Central memory CD4-positive, alpha-beta T cell (primary cell): ENCODE data around the gene PLCB1.

ENCODE experiments used
- DNase-seq: peaks from one replicate; pipeline ENCODE4 v3.0.0; 2022

Gene PLCB1

DNA sequence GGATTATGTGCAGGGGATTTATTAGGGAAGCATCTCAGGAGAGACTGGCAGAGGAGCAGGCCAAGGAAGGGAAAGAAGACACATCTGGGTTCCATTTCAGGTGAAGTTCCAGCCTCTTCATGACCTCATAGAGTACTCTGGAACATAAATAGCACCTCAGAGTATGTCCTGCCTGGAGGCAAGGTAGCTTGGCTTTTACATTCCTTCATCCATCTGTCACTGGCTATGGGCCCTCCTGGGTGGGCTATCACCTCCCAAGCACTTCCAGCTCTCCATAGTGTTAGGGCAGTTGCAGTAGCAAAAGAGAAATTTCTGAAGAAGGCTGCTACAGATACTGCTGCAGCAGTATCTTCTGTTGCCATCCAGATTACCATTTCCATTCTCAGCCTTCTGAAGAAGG is 116.0 kb downstream of the PLCB1 start:
- DNase-seq: no peak

DNA sequence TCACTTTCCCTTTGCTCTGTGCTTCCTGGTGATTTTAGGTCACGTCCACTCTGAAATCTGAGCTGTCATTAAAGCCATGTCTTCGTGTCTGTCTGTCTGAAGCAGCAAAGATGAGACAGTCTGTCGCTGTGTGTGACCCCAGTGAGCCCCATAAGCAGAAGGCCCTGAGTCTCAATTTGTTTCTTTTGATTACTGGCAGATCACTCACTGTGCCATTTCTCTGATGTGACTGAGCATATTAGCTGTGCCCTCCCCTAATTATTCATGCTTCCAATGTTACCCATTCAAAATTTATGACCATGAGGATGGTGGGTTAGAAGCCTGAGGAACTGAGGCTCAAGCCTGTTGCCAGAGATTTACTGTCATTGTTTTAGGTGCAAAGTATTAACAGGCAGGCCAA is 117.6 kb downstream of the PLCB1 start:
- no peak for DNase-seq

DNA sequence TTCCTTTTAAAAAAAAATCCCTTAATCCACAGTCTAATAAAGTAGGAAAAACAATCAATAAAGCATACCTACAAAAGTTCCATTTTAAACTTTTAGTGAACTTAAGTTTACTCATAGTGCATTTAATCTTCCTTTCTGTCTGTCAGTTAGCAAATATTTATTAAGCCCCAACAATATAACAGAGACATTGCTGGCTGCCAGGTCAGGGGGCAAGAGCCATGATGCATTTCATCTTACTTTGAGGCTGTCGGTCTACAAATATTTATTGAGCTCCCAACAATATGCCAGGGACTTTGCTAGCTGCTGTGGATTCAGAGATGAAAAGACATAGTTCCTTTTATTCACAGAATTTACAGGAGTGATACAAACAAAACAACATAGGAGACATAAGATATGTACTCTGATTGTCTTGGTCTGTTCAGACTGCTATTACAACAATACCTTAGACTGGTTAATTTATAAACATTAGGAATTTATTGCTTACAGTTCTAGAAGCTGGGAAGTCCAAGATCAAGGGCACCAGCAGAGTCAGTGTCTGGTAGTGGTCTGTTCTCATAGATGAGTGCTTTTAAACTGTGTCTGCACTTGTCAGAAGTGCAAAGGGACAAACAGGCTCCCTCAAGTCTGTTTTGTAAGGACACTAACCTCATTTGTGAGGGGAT is 118.6 kb downstream of the PLCB1 start:
- no peak for DNase-seq

DNA sequence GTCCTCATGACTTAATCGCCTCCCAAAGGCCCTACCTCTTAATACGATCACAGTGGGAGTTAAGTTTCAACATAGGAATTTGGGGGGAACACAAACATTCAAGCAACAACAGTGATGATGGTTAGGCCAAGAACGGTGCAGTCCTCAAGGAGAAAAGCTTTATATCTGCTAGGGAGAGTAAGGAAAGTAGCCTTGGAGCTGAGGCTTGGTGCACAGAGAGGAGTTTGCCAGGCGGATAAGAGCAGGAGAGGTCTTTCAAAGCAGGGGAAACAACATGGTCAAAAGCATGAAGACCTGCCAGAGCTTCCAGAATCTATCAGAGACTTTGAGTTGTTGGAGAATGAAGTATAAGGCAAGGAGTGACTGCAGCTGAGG is 119.1 kb downstream of the PLCB1 start:
- DNase-seq: no peak

DNA sequence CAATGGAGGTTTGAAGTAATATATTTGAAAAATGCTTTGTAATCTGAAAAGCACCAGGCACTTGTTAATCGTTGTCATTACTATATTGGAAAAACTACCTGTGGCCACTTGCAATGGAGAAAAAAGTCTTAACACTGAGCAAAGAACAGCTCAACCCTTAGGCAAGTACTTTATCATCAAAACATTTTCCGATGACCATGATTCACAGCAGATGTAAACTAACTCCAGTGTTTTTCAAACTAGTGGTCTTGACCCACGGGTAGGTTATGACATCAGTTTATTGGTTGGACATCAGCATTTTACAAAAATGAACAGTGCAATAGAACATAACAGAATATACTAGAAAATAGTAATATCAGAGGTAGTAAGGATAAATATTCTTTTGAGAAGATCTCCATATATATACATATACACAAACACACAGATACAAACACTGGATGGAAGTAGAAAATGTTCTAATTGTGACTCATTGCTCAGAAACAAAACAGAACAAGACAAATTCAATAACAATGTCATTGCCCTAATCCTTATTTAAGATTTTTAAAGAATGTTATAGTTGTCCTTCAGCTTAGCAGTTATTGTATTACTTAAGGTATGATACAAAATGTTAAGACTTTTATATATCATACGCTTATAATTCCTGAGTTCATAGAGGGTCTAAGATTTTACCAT is 123.0 kb downstream of the PLCB1 start:
- no peak for DNase-seq

DNA sequence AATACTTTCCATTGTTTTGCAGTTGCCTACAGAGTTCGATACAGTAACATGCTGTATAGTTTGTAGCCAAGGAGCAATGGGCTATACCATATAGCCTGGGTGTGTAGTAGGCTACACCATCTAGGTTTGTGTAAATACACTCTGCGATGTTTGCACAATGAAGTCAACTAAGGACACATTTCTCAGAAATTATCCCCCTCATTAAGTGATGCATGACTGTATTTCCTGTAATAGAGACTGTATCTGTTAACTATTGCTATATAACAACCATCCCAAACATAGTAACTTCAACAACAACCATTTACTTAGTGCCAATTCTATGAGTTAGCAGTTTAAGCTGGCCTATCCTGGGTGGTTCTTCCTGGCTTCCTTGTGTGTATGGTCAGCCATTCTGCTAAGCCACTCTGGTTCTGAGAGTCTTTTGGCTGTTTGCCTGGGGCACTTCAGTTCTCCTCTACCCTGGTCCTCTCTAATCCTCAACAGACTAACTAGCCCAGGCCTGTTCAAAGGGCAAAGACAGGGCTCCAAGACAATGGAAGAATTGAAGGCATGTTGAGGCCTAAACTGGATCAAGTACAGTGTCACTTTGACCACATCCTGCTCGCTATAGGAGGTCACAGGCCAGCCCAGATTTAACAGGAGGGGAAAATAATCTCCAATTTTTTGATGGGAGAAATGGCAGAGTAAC is 124.0 kb downstream of the PLCB1 start:
- DNase-seq: no peak

DNA sequence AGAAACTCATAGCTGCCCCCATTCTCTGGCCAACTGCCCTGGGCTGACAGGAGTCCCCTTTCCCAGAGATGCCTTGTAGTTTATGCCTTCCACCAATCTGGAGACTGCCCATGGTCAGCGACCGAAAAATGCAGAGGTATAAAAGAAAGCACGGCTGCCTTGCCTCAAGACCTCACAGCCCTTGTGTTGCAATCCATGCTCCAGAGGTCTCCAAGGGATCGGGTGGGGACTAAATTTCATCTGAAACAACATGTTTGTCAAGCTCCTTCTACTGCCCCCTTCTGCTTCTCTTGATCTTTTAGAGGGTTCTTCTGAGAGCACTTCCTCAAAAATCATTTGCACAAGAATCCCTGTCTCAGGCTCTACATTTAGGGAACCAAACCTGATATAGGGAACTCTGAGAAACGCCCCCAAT is 128.8 kb downstream of the PLCB1 start:
- DNase-seq: no peak

DNA sequence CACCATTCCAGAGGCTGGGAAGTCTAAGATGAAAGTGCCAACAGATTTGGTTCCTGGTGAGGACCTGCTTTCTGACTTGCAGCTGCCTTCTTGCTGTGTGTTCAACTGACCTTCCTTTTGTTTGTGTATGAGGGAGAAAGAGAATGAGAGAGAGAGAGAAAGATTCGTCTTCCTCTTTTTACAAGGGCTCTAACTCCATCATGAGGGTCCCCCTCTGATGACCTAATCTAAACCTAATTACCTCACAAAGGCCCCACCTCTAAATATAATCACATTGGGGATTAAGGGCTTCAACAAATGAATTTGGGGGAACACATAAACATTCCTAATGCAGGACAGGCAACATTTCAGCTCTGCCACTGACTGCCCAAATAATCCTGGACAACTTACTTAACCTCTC is 130.7 kb downstream of the PLCB1 start:
- no peak for DNase-seq

DNA sequence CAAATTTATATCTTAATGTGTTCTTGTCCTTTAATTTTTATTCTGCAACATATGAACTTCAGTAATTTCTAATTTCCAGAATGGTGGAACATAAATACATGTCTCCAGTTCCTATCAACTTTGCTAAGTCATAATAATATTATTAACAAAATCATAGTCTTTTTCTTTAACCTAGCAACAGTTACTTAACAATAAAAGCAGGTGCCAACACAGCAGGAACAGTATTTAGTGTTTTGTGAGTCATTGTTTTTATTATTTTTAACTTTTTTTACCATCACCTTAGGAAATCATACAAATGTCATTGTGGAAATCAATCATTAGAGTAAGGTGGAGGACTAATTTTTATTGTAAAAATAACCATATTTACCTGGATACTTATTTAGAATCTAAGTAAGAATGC is 133.5 kb downstream of the PLCB1 start:
- no peak for DNase-seq

DNA sequence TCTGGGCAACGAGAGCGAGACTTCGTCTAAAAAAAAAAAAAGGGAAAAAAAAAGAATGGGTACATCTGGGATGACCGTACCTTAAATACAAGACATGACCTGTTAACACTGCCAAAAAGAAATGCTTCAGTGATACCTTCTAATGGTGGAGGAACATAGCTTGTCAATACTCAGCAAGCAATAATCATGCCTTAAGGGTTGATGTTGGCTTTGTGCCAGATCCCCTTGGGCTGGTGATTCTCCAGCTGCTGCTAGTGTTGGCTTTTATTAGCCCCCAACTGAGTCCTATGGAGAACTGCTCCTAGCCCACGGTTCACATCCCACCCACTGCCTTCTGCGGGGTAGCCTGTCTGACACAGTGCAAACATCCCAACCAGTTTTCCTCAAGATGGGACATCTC is 134.9 kb downstream of the PLCB1 start:
- DNase-seq: no peak

DNA sequence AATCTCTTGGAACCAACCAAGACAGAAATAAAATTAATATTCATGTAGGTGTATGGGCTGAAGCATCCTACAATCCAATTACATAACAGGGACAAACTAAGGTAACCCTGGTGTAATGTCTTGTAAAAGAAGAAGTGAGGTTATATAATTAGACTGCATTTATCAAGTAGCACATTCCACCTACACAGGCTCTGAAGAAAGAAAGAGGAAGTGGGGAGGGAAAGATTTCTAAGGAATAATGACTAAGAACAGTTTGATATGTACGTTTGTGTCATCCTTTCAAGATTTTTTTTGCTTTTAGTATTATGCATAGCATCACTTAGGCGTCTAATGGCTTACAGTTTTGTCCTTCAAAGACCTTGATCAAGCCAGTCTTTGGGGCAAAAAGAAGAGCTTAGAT is 139.7 kb downstream of the PLCB1 start:
- no peak for DNase-seq

DNA sequence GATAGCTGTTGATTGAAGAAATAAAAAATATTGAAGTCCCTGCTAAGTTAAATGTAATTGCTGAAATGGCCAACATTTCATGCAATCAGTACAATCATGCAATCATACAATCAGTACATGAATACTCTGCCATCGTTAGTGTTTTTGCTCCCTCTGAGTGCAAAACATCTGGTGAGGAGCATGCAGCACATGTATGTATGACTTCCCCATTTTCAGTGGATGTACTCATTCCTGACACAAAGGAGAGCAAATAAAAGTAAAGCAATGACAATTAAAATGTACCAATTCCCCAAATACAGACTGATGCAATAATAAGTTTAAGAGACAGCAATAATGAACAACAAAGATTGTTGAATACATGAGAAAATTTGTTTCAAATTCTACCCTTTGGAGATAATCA is 140.7 kb downstream of the PLCB1 start:
- no peak for DNase-seq

DNA sequence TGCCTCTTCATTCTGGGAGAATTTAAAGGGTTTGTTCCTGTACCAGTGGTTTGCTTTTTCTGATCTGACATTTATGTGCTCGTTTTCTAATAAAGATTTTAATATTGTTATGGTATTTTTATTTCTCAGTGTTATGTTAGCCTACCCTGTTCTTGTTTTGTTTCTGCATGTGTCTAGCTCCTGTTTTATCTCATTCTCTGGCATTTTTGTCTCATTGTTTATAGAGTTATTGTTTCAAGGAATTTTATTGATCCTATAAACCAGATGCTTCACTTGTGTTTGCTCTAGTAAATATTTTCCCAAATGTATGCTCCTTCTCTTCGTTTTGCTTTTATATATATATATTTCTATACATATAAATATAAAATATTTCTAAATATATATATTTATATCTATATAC is 152.8 kb downstream of the PLCB1 start:
- DNase-seq: no peak

DNA sequence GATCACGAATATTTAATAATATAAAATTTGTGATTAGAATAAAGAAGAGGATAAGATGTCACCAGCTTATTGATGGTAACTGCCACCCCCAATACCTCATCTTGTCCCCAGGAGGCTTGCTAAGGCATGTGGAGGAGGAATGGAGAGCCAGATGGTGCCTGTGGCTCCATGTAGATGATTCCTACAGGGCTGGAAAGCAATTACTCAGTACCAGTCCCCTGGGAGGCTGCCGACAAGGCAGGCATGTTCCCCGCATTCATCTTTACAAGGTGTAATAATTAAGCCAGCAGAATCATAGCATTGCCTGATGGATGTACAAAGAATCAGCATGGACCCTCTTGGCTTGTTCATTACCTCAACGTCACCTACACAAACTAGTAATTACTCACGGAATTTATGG is 155.3 kb downstream of the PLCB1 start:
- DNase-seq: no peak

DNA sequence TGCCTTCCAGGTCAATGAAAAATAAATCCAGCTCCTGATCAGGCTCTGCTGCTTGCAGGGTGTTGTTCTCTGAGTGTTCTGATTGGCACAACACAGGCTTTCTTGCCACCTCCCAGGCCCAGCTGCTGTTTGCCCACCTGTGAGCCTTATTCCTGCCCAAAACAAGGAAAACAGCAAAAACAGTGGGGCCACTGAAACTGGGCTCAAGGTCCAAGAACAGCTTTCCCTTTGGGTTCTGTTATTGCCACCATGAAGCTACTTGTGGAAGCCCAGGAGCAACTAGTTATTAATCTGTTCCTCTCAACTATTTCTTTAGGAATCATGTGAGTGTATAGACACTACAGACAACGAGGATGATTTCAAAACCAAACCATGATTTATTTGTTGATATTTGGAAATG is 159.1 kb downstream of the PLCB1 start:
- no peak for DNase-seq

DNA sequence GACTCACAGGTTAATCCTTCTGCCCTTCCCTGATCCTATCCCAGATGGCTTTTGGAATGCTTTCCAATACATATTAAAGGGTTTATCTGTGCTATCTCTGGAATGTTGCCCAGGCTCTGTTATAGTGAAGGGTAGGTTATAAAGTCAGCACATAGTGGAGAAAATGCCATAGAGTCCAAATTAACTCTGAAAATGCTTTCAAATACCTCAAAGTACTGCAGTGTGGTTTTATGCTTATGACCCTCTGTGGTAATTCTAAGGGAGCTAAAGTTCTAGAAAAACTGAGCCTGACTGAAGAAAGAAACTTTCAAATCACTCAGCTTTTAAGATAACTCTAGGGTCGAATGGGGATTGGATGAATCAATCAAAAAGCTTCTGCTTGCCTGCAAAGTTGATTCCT is 159.8 kb downstream of the PLCB1 start:
- no peak for DNase-seq

DNA sequence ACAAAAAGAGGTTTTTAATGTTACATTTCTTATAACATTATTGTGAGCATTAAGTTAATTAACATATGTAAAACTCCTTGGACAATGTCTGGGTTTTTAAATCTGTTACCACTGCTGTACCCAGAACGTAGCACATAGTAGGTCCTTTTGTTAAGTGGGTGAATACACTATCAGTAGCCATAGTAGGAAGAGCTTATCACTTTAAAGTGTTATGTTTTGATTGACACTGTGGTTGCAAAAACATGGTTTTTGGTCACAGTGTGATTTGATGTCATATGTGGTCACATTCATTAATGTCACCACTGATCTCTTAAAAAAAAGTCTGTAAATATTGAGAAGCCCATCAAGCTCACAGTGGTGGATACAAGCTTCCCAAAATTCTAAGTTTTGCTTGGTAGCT is 160.7 kb downstream of the PLCB1 start:
- no peak for DNase-seq

DNA sequence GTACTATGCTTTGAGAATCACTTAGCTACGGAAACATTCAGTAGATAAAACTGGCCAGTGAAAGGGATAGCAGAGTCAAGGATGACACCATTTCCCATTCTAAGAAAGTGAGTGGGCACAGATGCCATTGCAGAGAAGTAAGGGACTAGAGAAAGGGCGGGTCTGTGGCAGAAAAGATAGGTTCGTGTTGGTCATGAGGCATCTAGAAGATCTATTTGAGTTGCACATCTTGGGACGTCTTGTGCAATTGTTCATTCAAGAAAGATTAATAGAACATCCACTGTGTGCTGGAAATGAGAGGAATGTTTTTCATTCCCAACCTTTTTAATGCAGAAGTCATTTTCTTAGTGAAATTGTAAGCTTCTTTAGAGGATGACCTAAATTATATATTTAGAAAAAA is 161.7 kb downstream of the PLCB1 start:
- no peak for DNase-seq

DNA sequence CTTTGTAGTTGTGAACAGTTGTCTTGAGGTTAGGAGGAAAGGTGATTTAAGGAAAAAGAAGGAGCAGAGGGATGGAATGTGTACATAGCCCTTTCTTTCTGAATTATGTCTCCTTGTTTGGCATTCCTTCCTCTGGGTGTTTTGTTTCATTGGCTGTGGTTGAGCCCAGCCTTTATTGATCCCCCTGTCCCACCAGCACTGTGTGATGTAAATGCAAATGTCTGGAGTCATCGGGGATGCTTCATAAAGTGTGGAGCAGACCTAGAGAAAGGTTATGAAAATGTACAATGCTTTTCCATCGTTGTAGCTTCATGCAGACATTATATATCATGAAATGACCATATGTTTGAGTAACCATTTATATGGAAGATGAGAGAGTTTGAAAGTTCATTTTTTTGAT is 164.5 kb downstream of the PLCB1 start:
- no peak for DNase-seq

DNA sequence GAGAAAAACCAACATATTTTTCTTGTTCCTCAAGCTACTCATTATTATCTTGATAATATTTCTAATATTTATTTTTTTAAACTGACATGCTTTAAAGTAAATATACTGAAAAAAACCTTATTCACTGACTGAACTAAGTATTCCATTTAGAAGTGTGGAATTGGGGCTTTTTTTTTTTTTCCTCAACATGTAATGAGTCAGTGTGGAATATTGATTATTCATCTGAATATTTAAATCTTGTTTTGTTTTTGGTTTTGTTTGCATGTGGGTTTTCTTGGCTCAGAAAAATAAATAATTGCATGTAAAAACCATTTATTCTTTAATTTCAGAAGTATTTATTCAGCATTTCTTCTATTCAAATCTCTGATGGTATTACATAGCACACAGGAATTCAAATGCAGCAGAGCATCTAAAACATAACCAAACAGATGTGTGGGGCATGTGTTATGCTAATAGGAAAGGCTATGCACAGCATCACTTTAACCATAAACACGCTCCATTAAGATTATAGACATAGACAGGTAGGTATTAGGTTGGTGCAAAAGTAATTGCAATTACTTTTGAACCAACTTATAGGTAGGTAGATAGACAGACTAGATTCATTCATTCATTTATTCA is 166.5 kb downstream of the PLCB1 start:
- no peak for DNase-seq

DNA sequence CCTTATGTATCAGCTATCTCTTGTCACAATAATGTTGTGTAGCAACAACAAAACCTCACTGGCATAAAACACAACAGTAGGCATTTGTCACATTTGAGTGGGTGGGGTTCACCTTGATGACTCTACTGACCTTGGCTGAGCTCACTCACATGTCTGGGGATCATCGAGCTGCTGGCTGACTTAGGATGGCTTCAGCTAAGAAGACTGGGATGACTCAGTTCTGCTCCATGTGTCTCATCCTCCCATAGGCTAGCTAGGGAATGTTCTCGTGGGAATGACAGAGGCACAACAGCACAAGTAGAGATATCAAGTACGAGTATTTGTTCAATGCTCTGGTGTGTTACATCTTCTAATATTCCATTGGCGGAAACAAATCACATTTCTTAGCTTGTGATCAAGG is 167.9 kb downstream of the PLCB1 start:
- DNase-seq: no peak

DNA sequence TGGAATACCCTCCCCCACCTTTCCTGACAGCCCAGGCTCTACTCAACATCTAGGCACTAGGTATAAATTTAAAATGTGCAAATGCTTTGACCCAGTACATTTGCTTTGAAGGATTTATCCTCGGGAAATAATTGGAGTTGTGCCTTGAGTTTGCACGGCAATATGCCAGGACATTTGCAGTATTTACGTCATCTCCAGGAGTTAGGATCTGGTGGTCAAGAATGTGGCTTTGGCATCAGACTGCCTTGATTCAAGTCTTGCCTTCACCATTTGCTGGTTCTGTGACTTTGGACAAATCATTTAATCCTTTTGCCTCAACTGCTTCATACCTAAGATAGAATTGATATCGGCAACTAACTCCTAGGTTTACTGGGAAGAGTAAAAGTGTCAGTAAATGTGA is 169.6 kb downstream of the PLCB1 start:
- DNase-seq: no peak

DNA sequence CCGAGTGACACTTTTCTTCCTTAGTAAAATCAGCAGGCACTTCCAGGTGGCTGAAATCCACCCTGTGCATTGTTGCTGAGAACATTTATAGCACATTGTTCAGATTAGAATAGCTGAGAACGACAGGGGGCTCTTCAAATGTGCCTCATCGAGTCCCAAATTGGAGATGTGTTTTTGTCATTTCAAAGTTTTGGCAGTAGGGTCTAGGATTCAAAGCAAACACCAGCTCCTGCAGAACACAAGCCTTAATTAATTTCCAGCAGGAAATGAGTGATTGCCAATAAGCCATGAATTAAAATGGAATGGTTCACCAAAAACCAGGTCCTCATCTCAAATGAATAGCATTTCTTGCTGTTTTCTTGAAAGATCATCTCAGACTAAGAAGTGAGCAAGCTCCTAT is 171.6 kb downstream of the PLCB1 start:
- DNase-seq: no peak
